Measurements from ENCODE around the gene CAST. TPM values are rescaled to one million over a fixed set of nuclear protein-coding genes. Genes with fewer than 3 reads are reported as not detected.

The CAST gene
- total RNA-seq, 2 donors from 2014 or later = 303 TPM

DNA sequence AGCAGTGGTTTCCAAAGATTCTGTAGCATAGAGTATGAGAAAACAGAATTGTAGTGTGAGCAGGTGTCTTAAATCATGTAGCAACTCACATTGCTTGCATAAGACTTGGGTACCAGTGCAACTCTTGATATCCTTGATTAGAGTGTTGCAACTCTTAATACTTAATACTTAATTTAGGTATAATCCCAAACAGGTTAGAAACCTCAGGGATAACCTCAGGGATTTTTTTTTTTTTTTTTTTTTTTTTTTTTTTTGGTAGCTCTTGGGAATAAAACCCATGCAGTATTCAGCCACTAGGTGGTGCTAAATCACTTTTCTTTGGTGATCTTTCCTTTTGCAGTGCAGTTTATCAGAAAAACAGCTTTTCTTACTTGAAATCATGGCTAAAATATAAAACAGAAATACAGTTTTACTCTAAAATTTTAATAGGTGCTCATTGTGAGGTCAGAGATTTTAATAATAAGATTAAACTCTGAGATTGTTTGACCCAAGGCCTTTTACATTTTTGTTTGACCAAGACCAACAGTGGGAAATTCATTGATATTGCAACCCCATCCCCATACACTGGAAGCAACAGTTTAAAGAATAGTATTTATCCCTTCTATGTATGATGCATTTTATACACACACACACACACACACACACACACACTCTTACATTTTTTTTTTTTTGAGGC, 90.3 kb downstream of the CAST start:
- ATAC-seq = peak; percentile 52
- no peaks in the 10 kb centered on the region for H3K9me3 ChIP-seq (ENCODE audit: control insufficient read depth, low read length, poor library complexity, severe bottlenecking)
- Mint-ChIP-seq H3K27me3 (no peaks in the 10 kb centered on the region), H3K27ac (peak overlapping the region; percentile 68), H3K36me3 (ENCODE audit: low read depth) (peaks cover 5% of the 10 kb centered on the region), H3K4me3 (no peak overlapping the region), H3K4me1 (peaks cover 6% of the 10 kb centered on the region)
- DNase-seq = peak in 1 of 3 donors; percentile 42

DNA sequence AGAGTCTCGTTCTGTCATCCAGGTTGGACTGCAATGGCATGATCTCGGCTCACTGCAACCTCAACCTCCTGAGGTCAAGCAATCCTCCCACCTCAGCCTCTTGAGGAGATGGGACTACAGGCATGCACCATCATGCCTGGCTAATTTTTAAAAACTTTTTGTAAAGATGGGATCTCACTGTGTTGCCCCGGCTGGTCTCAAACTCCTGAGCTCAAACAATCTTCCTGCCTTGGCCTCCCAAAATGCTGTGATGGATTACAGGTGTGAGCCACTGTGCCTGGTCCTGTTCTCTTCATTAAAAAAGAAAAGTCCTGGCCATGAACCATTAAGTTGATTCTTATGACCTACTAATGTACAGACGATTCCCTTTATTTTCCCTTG, 90.8 kb downstream of the CAST start:
- Mint-ChIP-seq H3K27ac (peak overlapping the region; percentile 68), H3K36me3 (ENCODE audit: low read depth) (peaks cover 5% of the 10 kb centered on the region), H3K4me1 (peaks cover 6% of the 10 kb centered on the region), H3K4me3 (peak overlapping the region; percentile 3), H3K27me3 (no peaks in the 10 kb centered on the region)
- no peak for ATAC-seq
- no peak for DNase-seq
- no peaks in the 10 kb centered on the region for H3K9me3 ChIP-seq (ENCODE audit: control insufficient read depth, low read length, poor library complexity, severe bottlenecking)

DNA sequence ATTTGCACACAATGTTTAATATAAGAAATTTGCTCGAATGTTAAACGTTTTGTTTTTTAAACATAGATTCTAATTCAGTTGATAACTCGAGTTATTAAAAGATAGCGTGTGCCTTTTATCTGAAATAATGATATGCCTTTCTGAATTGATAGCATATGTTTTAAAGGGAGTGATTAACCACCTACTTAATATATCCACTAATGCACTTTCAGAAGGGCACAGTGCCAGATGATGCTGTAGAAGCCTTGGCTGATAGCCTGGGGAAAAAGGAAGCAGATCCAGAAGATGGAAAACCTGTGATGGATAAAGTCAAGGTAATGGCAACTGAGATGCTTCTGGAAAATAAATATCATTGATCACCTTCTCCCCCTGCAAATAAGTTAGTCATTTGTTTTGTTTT, 91.7 kb downstream of the CAST start:
- H3K27ac Mint-ChIP-seq = peak overlapping the region; percentile 68
- no peaks in the 10 kb centered on the region for H3K9me3 ChIP-seq (ENCODE audit: control insufficient read depth, low read length, poor library complexity, severe bottlenecking)
- H3K4me3 Mint-ChIP-seq = no peak overlapping the region
- no peaks in the 10 kb centered on the region for H3K27me3 Mint-ChIP-seq
- ATAC-seq (no peak), DNase-seq (no peak)
- H3K4me1 Mint-ChIP-seq = peaks cover 5% of the 10 kb centered on the region
- peaks cover 3% of the 10 kb centered on the region for H3K36me3 Mint-ChIP-seq (ENCODE audit: low read depth)

DNA sequence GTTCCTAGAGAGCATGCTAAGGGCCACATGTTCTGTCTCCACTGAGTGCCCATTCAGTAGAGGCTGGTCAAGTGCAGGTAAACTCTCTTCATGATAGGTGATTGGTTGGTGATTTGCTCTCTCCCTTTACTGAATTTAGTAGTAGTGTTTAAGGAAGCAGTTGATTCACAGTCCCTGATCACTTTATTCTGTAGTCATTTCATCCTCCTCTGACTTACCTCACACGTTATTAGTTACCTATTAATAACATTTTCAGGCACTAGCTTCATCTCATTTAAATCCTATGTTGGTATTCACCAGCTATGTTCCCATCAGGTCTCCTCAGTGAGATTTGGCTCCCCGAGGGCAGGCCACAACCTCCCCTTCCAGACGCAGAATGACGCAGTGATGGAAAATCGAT, 93.7 kb downstream of the CAST start:
- no peaks in the 10 kb centered on the region for H3K27me3 Mint-ChIP-seq
- H3K4me3 Mint-ChIP-seq = no peak overlapping the region
- H3K36me3 Mint-ChIP-seq (ENCODE audit: low read depth) = no peaks in the 10 kb centered on the region
- H3K4me1 Mint-ChIP-seq = peaks cover 2% of the 10 kb centered on the region
- DNase-seq (no peak), ATAC-seq (no peak)
- no peaks in the 10 kb centered on the region for H3K9me3 ChIP-seq (ENCODE audit: control insufficient read depth, low read length, poor library complexity, severe bottlenecking)
- H3K27ac Mint-ChIP-seq = no peak overlapping the region

DNA sequence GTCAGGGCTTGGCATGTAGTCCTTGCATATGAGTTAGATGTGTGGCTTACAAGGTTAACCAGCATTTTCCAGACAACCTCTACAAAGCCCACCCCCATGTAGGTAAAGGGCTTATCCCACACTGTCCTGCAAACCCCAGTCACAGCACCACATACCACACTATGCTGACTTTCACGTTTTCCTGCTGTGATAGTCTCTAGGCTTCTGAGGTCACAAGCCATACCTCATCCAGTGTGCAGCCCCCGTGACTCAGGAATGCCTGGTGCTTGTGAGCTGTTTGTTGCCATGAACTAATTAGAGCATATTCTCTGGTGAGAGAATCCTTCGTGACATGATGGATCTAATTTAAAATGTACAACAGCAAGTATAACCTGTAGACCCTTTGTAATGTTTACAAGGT, 94.8 kb downstream of the CAST start:
- H3K4me3 Mint-ChIP-seq = no peak overlapping the region

DNA sequence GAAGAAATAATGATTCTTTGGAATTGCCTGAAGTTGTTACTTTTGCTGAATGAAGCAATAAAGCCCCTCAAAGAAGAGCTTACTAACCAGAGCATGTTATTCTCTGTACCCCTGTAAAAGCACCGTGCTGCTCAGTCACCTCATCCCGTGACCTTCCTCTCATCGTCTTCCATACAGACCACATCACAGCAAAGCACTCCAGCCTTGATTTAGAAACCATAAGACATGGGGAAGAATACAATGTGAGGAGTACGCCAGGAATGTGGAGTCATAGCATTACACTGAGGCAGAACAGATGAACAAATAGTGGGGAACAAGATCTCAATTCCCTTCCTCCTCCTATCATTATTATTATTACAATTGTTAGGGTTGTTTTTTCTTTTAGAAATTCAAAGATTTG, 96.4 kb downstream of the CAST start:
- H3K9me3 ChIP-seq (ENCODE audit: control insufficient read depth, low read length, poor library complexity, severe bottlenecking) = no peaks in the 10 kb centered on the region
- no peaks in the 10 kb centered on the region for H3K36me3 Mint-ChIP-seq (ENCODE audit: low read depth)
- peaks cover 2% of the 10 kb centered on the region for H3K4me1 Mint-ChIP-seq
- no peaks in the 10 kb centered on the region for H3K27me3 Mint-ChIP-seq
- DNase-seq (no peak), ATAC-seq (no peak)
- peak overlapping the region; percentile 75 for H3K27ac Mint-ChIP-seq
- no peak overlapping the region for H3K4me3 Mint-ChIP-seq

More for the DNA sequence above, 94.8 kb downstream of the CAST start:
- H3K27me3 Mint-ChIP-seq = no peaks in the 10 kb centered on the region
- no peak for ATAC-seq
- no peak for DNase-seq
- no peaks in the 10 kb centered on the region for H3K36me3 Mint-ChIP-seq (ENCODE audit: low read depth)
- H3K9me3 ChIP-seq (ENCODE audit: control insufficient read depth, low read length, poor library complexity, severe bottlenecking) = no peaks in the 10 kb centered on the region
- no peak overlapping the region for H3K27ac Mint-ChIP-seq
- H3K4me1 Mint-ChIP-seq = no peaks in the 10 kb centered on the region

DNA sequence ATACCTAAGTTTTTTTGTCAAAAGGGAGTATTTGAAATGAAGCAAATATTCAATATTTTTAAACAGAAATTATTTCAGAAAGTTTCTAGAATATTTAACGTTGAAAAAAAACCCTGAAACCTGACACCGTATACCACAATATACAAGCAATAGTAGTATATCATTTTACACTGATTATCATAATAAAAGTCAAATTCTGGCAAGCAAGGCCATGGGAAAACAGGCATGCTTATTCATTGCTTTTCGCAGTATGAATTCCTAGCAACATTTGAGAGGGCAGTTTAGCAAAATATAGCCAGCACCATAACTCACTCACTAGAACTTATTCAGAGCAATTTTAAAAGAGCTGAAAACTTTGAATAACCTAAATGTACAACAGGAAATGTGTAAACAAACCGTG, 99.4 kb downstream of the CAST start:
- H3K36me3 Mint-ChIP-seq (ENCODE audit: low read depth) = no peaks in the 10 kb centered on the region

DNA sequence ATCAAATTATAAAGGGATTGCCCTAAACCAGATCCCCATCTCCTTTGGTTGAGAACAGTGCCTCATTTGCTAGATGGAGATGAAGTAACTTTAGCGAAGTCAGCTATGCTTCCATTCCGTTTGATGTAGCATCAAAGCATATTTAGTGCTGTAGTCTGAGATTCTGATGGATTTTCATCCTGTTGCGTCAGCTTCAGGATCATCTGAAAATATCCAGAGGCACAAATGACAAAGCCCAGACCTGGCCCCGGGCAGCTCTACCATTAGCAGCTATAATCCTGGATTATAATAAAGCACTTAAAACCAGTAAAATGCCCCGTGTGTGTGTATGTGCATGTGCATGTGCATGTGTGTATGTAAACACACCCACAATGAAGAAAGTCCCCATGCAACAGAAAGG, 100.8 kb downstream of the CAST start:
- H3K4me1 Mint-ChIP-seq = peaks cover 4% of the 10 kb centered on the region
- no peak overlapping the region for H3K4me3 Mint-ChIP-seq
- DNase-seq (no peak), ATAC-seq (no peak)
- no peak overlapping the region for H3K27ac Mint-ChIP-seq
- H3K27me3 Mint-ChIP-seq = no peaks in the 10 kb centered on the region
- no peaks in the 10 kb centered on the region for H3K9me3 ChIP-seq (ENCODE audit: control insufficient read depth, low read length, poor library complexity, severe bottlenecking)
- no peaks in the 10 kb centered on the region for H3K36me3 Mint-ChIP-seq (ENCODE audit: low read depth)

More for the DNA sequence above, 99.4 kb downstream of the CAST start:
- DNase-seq (no peak), ATAC-seq (no peak)
- H3K4me3 Mint-ChIP-seq = no peak overlapping the region
- peaks cover 4% of the 10 kb centered on the region for H3K4me1 Mint-ChIP-seq
- peak overlapping the region; percentile 54 for H3K27ac Mint-ChIP-seq
- H3K27me3 Mint-ChIP-seq = no peaks in the 10 kb centered on the region
- H3K9me3 ChIP-seq (ENCODE audit: control insufficient read depth, low read length, poor library complexity, severe bottlenecking) = no peaks in the 10 kb centered on the region

DNA sequence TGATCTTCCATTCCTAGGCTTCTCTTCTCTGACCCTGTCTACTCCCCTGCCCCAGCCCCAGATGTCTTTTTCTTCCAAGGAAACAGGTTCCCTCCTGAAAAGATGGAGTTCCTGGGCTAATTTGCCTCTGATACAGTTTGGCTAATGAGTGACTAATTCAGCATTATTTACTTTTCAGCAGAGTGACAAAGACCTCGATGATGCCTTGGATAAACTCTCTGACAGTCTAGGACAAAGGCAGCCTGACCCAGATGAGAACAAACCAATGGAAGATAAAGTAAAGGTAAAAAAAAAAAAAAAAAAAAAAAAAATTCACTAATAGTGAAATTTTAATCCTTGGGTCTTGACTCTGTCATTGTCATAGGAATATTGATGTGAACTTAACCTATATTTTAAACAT, 102.9 kb downstream of the CAST start:
- Mint-ChIP-seq H3K27me3 (no peaks in the 10 kb centered on the region), H3K27ac (peak overlapping the region; percentile 78), H3K4me3 (peak overlapping the region; percentile 63), H3K36me3 (ENCODE audit: low read depth) (peaks cover 11% of the 10 kb centered on the region), H3K4me1 (peaks cover 6% of the 10 kb centered on the region)
- ATAC-seq (no peak), DNase-seq (no peak)
- H3K9me3 ChIP-seq (ENCODE audit: control insufficient read depth, low read length, poor library complexity, severe bottlenecking) = no peaks in the 10 kb centered on the region

DNA sequence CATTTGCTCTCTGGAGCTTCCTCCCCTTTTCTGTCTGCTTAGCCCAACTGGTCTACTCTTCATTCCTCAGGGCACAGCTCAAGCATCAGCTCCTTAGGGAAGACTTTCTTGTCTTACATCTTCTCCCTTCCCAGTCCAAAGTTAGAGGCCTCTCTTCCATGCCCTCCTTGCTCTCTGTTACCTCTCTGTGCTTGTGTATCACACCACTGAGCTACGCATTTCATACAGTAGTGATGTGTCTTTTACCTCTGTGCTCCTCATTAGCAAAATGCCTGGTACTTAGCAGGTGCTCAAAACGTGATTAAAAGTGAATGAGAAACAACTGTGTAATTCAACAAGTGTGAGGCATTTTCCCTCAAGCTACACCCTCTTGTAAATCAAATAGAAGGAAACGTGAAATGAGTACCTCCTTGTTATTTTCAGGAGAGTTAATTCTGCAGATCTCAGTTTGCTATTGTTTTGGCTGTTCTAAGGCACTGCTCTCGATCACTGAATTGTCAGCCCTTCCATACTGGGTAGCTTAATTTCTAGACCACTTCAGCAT, 106.6 kb downstream of the CAST start:
- Mint-ChIP-seq H3K4me3 (peak overlapping the region; percentile 59), H3K4me1 (peaks cover 14% of the 10 kb centered on the region), H3K36me3 (ENCODE audit: low read depth) (peaks cover 16% of the 10 kb centered on the region), H3K27me3 (no peaks in the 10 kb centered on the region), H3K27ac (no peak overlapping the region)
- H3K9me3 ChIP-seq (ENCODE audit: control insufficient read depth, low read length, poor library complexity, severe bottlenecking) = no peaks in the 10 kb centered on the region
- no peak for DNase-seq
- no peak for ATAC-seq

DNA sequence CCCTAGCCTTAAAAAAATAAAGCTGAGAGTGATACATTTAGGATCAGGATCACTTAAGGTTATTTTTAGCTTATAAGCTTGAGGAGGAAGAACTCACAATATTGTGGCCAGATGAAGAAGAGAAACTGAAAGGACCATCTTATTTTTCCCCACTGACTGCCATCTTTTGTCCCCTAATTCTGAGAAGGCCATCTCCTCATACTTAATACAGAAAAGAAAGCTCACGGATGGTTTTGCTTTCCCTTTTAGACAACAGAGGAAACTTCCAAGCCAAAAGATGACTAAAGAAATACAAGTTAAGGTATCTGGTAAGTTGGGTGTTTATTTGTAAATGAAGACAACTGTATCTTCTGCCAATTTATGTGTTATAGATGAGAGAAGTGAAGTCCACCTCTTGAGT, 109.2 kb downstream of the CAST start:
- DNase-seq (no peak), ATAC-seq (no peak)
- H3K36me3 Mint-ChIP-seq (ENCODE audit: low read depth) = peaks cover 16% of the 10 kb centered on the region
- H3K27me3 Mint-ChIP-seq = no peaks in the 10 kb centered on the region
- no peaks in the 10 kb centered on the region for H3K9me3 ChIP-seq (ENCODE audit: control insufficient read depth, low read length, poor library complexity, severe bottlenecking)
- no peak overlapping the region for H3K4me3 Mint-ChIP-seq
- peak overlapping the region; percentile 84 for H3K27ac Mint-ChIP-seq
- peaks cover 14% of the 10 kb centered on the region for H3K4me1 Mint-ChIP-seq

DNA sequence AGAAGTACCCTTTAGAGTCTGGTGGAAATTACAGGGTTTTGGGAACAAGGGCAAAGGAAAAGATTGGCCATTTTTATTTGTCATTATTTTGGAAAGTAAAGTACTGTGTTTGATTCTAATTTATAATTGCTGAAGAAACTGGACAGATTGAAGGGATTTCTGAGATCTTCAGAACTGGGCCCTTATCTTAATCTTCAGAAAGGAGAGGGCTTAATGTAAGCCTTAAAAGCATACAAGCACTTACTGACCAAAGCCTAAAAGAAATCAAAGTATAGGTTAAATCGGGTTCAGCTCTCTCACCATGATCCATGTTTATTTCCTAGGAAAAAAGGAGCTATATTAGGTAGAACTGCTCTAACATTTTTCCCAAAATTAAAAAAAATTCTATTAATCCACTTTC, 109.9 kb downstream of the CAST start:
- Mint-ChIP-seq H3K27ac (peak overlapping the region; percentile 84), H3K4me1 (peaks cover 14% of the 10 kb centered on the region), H3K4me3 (no peak overlapping the region), H3K36me3 (ENCODE audit: low read depth) (peaks cover 16% of the 10 kb centered on the region), H3K27me3 (no peaks in the 10 kb centered on the region)
- ATAC-seq (no peak), DNase-seq (no peak)
- no peaks in the 10 kb centered on the region for H3K9me3 ChIP-seq (ENCODE audit: control insufficient read depth, low read length, poor library complexity, severe bottlenecking)

DNA sequence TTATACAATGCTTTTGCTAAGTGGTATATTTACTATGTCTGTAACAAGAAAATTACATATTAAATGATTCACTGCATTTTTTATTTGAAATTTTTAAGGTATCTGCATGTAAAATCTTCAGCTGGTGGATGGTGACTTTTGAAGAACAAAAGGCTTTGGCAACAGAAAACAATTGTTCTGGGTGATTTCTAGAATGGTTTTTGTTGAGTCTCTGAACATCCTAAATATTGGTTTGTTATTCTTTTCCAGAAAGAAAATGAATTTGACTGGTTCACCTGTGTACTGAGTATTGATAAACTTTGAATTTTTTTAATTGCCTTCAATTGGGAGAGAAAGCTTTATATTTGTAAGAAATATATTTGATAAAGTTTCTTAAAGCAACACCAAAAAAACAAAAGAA, 110.4 kb downstream of the CAST start:
- Mint-ChIP-seq H3K27me3 (no peaks in the 10 kb centered on the region), H3K36me3 (ENCODE audit: low read depth) (peaks cover 16% of the 10 kb centered on the region), H3K27ac (peak overlapping the region; percentile 84), H3K4me3 (no peak overlapping the region), H3K4me1 (peaks cover 14% of the 10 kb centered on the region)
- no peak for ATAC-seq
- DNase-seq = no peak
- H3K9me3 ChIP-seq (ENCODE audit: control insufficient read depth, low read length, poor library complexity, severe bottlenecking) = no peaks in the 10 kb centered on the region

DNA sequence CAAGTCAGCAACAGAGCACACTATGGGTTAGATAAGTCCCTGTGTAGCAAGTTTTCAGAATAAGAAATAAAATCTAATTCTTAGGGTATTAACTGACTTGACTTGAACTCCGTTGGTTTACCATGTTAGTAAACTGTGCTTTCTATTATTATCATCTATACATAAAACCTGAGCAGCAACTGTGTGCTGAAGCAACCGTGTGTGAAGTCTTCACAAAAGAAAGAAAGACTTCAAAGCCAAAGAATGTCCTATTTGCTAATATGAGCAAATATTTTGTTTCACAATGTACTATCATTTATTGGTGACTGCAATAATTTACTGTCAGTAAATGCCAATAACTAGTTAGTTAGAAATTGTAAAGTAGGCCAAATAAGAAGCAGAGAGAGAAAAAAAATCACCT, 112.9 kb downstream of the CAST start:
- H3K27ac Mint-ChIP-seq = no peak overlapping the region
- peaks cover 21% of the 10 kb centered on the region for H3K4me1 Mint-ChIP-seq
- ATAC-seq = no peak
- H3K36me3 Mint-ChIP-seq (ENCODE audit: low read depth) = peaks cover 17% of the 10 kb centered on the region
- no peaks in the 10 kb centered on the region for H3K27me3 Mint-ChIP-seq
- no peak for DNase-seq
- no peaks in the 10 kb centered on the region for H3K9me3 ChIP-seq (ENCODE audit: control insufficient read depth, low read length, poor library complexity, severe bottlenecking)
- H3K4me3 Mint-ChIP-seq = no peak overlapping the region
